Thoracic aorta (tissue), 2 donors: ENCODE data around the gene TCF15. TPM values are rescaled to one million over a fixed set of nuclear protein-coding genes. Genes with fewer than 3 reads are reported as not detected.
"Not testable (repeated sequence)": the region's sequence is repeated elsewhere in the genome, so short reads cannot be mapped to it uniquely, and the experiment has no call there.

Experiments
- ATAC-seq: fragments of 150-250 bp; one replicate; pipeline ENCODE4 v1.8.0; 2017; ENCODE audit warnings: low read depth; ENCODE audit not compliant: insufficient number of reproducible peaks, low FRiP score
- DNase-seq: peaks from one replicate; pipeline ENCODE4 v3.0.0-alpha.2; 2020; ENCODE audit warnings: low spot score
- H3K27ac ChIP-seq, 2 donors: fragments of 200-600 bp; sonication (generic); 1 replicate in 1 of 2; 2 replicates in 1 of 2; pipeline ENCODE4 v1.5.1; 2016; ENCODE audit warnings: mild to moderate bottlenecking in 2 of 2, moderate library complexity in 2 of 2
- H3K27me3 ChIP-seq: fragments of 200-600 bp; sonication (generic); replicated peaks from 2 replicates; pipeline ENCODE4 v1.6.0; 2016; ENCODE audit warnings: mild to moderate bottlenecking; ENCODE audit not compliant: insufficient read depth
- H3K36me3 ChIP-seq: fragments of 200-600 bp; sonication (generic); one replicate; pipeline ENCODE4 v1.5.1; 2016
- H3K4me1 ChIP-seq, 2 donors: fragments of 200-600 bp; sonication (generic); 1 replicate in 1 of 2; 2 replicates in 1 of 2; pipeline versions ENCODE4 v1.5.1 to v1.6.0; 2016; ENCODE audit warnings: low read depth in 2 of 2, mild to moderate bottlenecking in 1 of 2; ENCODE audit not compliant: control insufficient read depth in 1 of 2
- H3K4me3 ChIP-seq: fragments of 200-600 bp; sonication (generic); 2 replicates; pipeline ENCODE4 v1.5.1; 2016; ENCODE audit warnings: mild to moderate bottlenecking
- H3K9me3 ChIP-seq: fragments of 200-600 bp; sonication (generic); 2 replicates; pipeline ENCODE4 v1.5.1; 2016
- total RNA-seq, 2 donors: library from RNA; depleted of rRNA; stranded (reverse); fragments of >200 nt; gene quantifications; one replicate each; pipeline versions ENCODE4 v1.1.0 to v1.2.3, GENCODE V29; 2016
- TF ChIP-seq, protein P1 (sequence below): fragments of 200-600 bp; sonication (generic); IDR thresholded peaks from one replicate; pipeline ENCODE4 v1.5.1; 2019; ENCODE audit warnings: antibody characterized with exemption

Gene TCF15
- total RNA-seq, 2 donors from 2014 or later = not detected

DNA sequence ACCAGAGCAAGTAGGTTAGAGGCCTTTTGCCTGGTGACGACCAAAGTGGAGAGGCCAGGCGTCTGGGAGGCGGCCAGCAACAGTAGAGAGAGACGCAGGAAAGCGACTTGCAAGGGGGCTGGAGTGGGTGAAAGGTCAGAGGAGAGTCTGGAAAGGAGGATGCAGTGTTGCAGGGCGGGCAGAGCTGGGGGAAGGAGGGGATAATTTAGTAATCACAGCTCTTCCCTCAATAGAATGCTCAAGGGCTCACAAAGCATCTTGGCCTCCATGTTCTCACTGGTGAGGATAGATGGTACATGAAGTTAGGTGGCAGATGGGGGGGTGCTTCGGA is 25.2 kb downstream of the TCF15 start:
- Histone ChIP-seq H3K27ac (no peak overlapping the region), H3K9me3 (no peaks in the 10 kb centered on the region), H3K4me1 (peaks cover 0 to 5% of the 10 kb centered on the region in 2 donors), H3K4me3 (no peak overlapping the region), H3K27me3 (no peaks in the 10 kb centered on the region), H3K36me3 (no peaks in the 10 kb centered on the region)
- DNase-seq = no peak
- ATAC-seq = no peak
- TF ChIP-seq, protein P1, sequence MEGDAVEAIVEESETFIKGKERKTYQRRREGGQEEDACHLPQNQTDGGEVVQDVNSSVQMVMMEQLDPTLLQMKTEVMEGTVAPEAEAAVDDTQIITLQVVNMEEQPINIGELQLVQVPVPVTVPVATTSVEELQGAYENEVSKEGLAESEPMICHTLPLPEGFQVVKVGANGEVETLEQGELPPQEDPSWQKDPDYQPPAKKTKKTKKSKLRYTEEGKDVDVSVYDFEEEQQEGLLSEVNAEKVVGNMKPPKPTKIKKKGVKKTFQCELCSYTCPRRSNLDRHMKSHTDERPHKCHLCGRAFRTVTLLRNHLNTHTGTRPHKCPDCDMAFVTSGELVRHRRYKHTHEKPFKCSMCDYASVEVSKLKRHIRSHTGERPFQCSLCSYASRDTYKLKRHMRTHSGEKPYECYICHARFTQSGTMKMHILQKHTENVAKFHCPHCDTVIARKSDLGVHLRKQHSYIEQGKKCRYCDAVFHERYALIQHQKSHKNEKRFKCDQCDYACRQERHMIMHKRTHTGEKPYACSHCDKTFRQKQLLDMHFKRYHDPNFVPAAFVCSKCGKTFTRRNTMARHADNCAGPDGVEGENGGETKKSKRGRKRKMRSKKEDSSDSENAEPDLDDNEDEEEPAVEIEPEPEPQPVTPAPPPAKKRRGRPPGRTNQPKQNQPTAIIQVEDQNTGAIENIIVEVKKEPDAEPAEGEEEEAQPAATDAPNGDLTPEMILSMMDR = no peak

DNA sequence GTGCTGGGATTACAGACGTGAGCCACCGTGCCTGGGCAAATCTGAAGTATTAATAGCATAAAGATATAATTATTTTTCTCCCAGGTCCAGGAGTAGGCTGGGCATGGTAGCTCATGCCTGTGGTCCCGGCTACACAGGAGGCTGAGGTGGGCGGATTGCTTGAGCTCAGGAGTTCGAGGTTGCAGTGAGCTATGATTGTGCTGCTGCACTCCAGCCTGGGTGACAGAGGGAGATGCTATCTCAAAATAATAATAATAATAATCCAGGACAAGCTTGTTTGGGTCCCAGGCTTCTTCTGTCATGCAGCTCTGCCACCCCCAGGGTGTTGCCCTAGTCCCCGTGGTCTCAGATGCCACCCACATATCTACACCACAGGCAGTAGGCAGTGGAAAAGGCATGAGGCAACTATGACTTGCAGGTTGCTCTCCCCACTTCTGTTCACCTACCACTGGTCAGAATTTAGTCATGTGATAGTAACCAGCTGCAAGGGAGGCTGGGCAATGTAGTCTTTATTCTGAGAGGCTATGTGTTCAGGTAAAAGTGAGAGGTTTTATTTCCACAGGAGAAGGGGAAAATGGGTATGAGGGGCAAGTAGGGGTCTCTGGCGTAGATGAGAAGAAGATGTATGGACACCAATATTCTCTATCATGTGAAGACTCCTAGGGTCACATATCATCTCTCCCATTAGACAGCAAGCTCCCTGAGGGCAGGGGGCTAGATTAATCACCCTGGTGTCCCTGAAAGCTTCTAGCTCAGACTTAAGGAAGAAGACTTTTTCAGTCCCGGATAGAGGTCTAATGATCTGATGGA is 25.7 kb downstream of the TCF15 start:
- H3K27me3 ChIP-seq = no peaks in the 10 kb centered on the region
- H3K36me3 ChIP-seq = no peaks in the 10 kb centered on the region
- no peaks in the 10 kb centered on the region for H3K9me3 ChIP-seq
- no peak overlapping the region for H3K4me3 ChIP-seq
- TF ChIP-seq, protein P1 = no peak
- H3K27ac ChIP-seq = no peak overlapping the region
- peaks cover 0 to 5% of the 10 kb centered on the region in 2 donors for H3K4me1 ChIP-seq
- DNase-seq (no peak), ATAC-seq (no peak)

DNA sequence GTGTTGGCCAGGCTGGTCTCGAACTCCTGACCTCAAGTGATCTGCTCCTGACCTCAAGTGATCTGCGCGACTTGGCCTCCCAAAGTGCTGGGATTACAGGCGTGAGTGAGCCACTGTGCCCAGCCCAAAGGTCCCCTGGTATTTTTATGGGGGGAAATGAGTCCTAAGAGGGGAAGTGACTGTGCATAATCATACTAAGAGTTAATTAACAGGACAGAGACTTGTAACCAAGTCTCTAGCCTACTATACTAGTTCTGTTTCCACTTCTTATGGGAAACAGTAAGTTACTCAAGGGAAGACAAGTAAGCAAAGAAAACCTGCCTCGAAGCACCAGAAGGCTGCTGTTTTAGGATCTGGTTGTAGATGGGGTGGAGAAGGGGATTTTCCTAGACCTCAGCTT is 27.9 kb downstream of the TCF15 start:
- H3K36me3 ChIP-seq = no peaks in the 10 kb centered on the region
- TF ChIP-seq, protein P1 = no peak
- no peak overlapping the region for H3K27ac ChIP-seq
- no peak overlapping the region for H3K4me3 ChIP-seq
- H3K27me3 ChIP-seq = no peaks in the 10 kb centered on the region
- H3K9me3 ChIP-seq = no peaks in the 10 kb centered on the region
- ATAC-seq (no peak), DNase-seq (no peak)
- no peaks in the 10 kb centered on the region for H3K4me1 ChIP-seq

DNA sequence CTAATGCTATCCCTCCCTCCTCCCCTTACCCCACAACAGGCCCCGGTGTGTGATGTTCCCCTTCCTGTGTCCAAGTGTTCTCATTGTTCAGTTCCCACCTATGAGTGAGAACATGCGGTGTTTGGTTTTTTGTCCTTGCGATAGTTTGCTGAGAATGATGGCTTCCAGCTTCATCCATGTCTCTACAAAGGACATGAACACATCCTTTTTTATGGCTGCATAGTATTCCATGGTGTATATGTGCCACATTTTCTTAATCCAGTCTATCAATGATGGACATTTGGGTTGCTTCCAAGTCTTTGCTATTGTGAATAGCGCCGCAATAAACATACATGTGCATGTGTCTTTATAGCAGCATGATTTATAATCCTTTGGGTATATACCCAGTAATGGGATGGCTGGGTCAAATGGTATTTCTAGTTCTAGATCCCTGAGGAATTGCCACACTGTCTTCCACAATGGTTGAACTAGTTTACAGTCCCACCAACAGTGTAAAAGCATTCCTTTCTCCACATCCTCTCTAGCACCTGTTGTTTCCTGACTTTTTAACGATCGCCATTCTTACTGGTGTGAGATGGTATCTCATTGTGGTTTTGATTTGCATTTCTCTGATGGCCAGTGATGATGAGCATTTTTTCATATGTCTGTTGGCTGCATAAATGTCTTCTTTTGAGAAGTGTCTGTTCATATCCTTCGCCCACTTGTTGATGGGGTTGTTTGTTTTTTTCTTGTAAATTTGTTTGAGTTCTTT is 31.0 kb downstream of the TCF15 start:
- not testable (repeated sequence) for ATAC-seq, DNase-seq, H3K36me3 ChIP-seq, H3K4me3 ChIP-seq, H3K4me1 ChIP-seq, H3K9me3 ChIP-seq, H3K27ac ChIP-seq, H3K27me3 ChIP-seq

DNA sequence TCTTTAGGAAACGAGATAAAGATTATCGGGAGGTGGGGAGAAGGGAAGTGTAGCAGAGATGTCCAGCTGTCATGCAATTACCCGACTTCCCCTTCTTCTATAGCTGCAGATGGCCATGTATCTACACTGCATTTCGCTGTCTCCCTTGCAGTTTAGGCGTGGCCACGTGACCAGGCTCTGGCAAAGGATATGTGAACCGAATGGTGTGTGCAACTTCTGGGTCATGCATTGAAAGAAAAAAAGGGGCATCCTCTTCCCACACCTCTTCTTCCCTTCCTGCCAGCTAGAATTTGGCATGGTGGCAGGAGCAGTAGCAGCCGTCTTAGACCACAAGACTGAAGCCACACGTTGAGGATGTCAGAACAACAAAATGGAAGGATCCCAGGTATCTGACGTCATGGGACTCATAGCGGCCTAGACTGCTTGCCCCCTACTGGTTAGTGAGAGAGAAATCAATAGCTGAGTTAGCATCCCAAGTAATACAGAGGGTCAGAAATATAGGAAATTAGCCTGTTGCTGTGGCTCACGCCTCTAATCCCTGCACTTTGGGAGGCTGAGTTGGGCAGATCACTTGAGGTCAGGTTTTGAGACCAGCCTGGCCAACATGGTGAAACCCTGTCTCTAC is 32.8 kb downstream of the TCF15 start:
- ATAC-seq (no peak), DNase-seq (no peak)
- no peak overlapping the region for H3K4me3 ChIP-seq
- no peaks in the 10 kb centered on the region for H3K27me3 ChIP-seq
- H3K4me1 ChIP-seq = no peaks in the 10 kb centered on the region
- H3K27ac ChIP-seq = no peak overlapping the region
- H3K9me3 ChIP-seq = no peaks in the 10 kb centered on the region
- TF ChIP-seq, protein P1 = no peak
- H3K36me3 ChIP-seq = no peaks in the 10 kb centered on the region
